Central memory CD4-positive, alpha-beta T cell (primary cell): ENCODE results near the gene RNF17.

Experiments used
- DNase-seq: peaks from one replicate; pipeline ENCODE4 v3.0.0; 2022

RNF17 gene

DNA sequence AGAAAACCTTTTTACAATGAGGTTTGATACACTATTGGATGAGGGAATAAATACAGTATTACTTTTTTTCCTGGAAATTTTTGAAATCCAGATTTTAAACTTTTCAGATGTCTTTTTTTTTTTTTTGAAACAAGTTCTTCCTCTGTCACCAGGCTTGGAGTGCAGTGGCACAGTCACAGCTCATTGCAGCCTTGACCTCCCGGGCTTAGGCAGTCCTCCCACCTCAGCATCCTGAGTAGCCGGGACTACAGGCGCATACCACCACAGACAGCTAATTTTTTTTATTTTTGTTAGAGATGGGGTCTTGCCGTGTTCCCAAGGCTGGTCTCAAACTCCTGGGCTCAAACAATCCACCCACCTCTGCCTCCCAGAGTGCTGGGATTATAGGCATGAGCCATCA is 96.8 kb downstream of the RNF17 start:
- DNase-seq = no peak

DNA sequence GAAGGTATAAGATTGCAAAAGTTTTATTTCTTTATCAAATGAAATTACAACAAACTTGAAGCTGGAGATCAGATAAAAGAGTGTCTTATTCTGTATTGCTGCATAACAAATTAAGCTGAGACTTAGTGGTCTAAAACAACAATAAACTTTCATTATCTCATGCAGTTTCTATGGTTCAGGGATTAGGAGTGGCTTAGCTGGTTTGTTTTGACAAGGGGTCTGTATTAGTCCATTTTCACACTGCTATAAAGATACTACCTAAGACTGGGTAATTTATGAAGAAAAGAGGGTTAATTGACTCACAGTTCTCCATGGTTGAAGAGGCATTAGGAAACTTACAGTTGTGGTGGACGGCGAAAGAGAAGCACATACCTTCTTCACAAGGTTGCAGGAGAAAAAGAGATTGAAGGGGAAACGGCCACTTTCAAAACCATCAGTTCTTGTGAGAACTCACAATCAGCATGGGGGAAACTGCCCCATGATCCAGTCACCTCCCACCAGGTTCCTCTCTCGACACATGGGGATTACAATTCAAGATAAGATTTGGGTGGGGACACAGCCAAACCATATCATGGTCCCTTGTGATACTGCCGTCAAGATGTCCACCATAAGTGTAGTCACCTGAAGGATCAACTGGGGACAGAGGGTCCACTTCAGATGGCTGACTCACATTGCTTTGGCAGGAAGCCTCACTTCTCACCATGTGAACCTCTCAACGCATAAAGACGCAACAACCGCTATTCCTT is 97.8 kb downstream of the RNF17 start:
- DNase-seq = no peak

DNA sequence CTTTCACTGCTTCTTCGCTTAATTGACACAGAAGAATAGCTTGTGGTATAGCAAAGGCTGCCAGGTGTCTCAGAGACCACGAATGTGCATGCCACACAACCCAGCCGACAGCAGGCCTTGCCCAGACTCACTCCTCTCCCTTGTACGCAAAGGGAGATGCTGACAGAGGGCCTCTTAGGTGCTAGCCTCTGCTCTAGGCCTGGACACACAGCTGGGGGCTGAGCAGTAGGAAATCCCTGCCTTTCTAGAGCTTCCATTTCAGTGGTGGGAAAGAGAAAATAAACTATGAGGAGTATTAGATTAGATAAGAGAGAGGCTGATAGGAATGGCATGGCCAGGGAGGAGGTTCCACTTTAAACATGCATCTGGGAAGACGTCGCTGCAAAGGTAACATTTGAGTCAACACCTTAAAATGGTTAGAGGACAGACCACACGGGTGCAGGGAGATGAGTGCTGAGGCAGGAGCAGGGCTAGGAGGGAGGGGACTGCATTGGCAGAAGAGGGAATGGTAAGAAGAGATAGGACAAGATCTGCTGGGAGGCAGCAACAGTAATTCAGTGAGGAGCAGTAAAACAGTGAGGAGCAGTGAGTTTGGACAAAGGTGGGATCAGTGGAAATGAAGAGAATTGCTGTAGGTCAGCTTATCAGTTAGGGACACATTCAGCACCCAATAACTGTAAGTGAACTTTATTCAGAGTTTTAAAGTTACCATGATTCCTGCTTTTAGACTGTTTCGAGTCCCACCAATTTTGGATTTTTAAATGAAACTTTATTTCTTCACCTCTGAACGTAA is 100.0 kb downstream of the RNF17 start:
- DNase-seq = no peak

DNA sequence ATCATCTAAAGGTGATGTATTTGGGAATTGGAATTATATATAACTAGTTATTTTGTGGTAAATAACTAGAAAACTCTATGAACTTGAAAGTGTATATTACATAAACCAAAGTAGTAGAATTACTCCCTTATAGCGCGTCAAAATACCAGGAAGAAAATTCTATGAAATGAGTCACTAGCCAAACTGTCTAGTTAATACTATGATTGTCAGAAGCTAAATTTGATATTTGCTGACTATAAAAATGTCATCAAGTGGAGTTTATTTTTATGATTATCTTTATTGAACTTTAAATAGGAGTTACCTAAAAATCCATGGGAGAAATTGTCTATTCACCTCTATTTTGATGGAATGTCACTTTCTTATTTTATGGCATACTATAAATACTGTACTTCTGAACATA is 100.6 kb downstream of the RNF17 start:
- no peak for DNase-seq

DNA sequence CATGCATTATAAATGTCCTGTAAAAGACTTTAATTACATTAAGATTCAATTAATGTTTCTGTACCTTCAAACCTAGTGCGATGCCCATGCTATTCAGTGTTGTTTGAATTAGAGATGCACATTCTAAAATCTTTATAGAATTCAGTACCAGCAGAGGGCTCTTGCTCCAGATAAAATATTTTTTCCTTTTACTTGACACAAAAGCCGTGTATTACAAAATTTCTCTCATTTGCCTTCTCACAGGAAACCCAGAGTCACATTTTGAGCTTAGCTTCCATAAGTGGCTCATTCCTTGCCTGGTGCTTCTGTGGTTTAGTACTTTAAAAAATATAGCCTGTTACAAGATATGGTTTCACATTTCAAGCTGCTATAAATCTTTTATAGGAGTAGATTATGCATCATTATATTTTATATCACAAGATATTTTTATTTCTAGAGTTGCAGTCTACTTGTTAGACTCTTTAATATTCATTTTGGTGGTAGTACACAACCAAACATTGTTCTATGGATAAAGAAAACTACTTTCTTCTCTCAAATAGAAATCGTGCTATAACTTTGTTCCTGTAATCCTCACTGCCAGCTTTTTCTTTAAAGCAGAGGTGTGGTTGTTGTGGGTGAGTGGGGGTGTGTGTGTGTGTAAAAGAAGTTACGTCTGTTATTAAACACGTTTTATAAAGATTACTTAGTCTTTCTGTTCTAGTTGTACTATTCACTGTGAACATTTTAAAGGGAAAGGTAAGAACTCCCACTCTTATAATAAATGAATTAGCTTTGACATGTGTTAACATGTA is 101.4 kb downstream of the RNF17 start:
- no peak for DNase-seq

DNA sequence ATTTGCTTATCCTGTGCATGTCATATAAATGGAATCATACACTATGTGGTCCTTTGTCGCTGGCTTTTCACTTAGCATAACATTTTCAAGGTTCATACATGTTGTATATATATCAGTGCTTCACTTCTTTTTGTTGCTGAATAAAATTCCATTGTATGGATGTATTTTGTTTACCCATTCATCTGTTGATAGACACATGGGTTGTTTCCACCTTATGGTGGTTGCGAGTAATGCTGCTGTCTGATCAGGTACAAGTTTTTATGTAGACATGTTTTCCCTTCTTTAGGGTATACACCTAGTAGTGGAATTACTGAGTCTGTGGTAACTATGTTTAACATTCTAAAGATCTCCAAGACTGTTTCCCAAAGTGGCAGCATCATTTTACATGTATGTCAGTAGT is 102.5 kb downstream of the RNF17 start:
- DNase-seq = no peak

DNA sequence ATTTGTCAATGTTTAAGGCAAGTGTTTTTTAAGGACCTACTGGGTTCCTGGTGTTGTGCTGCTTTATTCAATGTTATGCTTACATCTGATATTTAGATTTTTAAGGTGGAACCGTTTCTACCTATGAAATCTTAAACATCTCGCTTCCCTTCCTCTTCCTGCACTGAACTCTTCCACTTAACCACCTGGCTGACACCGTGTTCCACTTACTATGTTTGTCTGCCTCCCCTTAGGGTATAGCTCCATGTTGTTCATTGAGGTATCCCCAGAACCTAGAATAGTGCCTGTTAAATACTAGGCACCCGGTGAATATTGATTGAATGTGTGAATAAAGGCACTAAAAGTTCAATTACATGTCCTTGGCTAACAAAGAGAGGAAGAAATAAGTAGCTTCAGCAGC is 104.9 kb downstream of the RNF17 start:
- no peak for DNase-seq

DNA sequence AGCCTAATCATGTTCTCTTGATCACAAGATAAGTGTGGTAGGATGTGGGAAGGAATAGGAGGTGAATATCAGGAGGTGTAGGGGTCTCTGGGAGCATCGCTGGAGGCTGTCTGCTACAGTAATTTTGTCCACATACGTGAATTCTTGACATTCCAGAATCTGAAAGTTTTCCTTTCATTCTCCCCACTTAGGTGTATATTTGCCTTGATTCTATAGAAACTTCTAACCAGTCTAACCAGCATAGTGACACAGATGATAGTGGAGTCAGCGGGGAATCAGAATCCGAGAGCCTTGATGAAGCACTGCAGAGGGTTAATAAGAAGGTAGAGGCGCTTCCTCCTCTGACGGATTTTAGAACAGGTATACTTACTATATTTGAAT is 106.4 kb downstream of the RNF17 start:
- DNase-seq = no peak

DNA sequence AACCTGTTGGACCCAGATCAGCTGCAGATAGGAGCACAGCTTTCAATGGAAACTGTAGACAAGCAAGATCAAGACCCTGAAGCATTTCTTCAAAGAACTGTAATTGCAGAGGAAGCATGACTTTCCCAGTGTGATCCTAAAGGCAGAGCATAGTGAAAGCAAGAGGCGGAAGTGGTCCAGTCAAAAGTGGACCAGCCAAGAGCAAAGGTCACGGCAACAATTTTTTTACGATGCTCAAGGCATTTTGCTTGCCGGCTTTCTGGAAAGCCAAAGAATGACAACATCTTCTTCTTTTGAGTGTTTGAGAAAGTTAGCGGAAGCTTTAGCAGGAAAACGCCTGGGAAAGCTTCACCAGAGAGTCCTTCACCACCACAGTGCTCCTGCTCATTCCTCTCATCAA is 111.6 kb downstream of the RNF17 start:
- DNase-seq = no peak

DNA sequence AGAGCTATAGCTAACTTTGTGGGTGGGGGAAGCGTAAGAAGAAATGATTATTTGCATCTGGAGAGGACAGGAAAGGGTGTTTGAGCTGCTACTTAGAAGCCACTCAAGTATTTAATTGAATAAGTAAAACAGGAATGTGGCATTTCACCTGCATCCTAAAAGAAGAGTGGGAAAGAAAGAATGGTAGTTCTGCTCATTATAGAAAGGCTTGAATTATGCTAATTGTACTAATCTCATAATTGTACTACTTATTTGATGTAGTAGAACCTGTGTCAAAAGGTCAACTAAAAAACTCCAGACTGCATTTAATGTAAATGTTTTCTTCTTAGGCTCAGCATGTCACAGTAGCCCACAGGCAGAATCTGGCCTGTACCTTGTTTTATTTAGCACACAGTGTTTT is 113.6 kb downstream of the RNF17 start:
- no peak for DNase-seq

DNA sequence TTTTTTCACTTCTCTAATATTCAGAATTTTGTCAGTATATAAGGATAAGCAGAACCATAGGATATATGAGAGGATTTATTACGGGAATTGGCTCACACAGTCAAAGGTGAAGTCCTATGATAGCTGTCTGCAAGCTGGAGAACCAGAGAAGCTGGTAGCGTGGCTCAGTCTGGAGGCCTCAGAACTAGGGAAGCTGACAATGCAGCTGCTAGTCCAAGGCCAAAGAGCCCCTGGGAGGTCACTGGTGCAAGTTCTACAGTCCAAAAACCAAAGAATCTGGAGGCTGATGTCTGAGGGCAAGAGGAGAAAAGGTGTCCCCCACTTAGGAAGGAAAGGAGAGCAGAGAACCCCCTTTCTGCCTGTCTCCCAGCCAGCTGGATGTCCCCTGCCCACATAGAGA is 114.4 kb downstream of the RNF17 start:
- DNase-seq = no peak

DNA sequence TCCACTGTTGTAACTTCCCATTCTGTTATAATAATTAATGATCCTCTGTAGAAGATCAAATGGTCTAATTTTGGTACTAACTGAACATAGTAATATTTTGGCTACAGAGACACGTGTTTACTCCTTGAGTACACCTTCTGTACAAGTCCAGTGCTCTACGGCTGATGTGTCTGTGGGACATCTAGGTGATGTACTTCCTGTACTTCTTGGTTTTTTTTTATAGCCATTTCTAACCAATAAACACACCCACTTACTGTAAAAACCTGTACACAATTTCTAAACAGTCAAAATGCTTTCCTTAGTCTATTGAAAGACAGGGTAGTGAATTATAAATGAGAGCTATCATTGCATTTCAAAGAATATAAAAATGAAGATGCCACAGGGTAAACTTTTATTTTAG is 118.7 kb downstream of the RNF17 start:
- DNase-seq = no peak

DNA sequence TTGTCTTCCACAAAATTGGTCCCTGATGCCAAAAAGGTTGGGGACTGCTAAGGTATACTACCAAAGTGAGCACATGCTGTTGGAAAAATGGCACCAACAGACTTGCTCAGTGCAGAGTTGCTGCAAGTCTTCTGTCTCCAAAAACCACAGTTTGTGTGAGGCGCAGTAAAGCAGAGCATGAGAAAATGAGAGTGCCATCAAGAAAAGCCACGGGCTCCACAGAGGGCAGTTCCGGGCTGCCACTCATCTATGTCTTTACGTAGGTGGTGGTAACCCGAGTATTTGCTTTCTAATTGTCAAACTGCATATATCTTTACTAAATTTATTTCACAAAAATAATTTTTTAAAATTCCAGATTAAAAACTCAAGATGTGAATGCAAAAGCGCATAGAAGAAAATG is 123.8 kb downstream of the RNF17 start:
- no peak for DNase-seq

DNA sequence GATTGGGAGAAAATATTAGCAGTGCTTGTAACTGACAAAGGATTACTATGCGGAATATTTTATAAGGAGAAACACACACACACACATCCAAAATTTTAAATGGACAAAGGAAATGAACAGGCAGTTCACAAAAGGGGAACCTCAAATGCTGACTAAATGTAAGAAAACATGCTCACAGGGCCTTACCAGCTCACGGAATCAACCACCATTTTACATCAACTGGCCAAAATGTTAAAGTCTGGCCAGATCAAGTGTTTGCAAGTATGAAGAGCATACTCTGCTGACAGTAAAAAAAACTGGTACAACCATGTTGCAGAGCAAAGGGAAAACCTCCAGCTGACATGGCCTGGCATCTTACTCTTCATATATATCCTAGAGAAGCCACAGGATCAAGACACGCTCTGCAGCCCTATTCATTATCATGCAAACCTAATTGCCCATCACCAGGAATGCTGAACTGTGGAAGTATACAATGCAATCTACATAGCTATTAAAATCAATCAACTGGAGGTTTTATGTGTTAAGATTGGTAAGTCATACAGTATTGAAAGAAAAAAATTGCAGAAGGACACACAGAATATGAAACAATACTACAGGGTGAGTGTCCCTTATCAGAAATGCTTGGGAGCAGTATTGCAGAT is 124.4 kb downstream of the RNF17 start:
- DNase-seq = no peak

DNA sequence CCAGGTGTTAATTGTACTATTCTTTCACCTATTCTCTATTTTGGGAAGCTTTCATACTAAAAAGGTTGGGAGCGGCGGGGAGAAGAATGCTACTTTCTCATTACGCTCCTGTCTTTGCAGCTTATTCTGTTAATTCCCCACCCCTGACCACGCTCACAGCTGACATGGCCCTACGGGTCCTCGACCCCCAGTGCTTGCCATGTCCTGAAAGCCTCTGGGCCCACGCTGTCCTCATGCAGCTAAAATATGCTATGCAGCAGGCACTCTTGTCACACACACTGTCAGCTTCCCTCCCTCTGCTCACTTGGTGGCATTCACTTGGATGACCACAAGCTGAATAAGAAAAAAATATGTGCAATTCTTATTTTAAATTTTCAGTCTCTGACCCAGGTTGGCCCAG is 126.3 kb downstream of the RNF17 start:
- DNase-seq = no peak

DNA sequence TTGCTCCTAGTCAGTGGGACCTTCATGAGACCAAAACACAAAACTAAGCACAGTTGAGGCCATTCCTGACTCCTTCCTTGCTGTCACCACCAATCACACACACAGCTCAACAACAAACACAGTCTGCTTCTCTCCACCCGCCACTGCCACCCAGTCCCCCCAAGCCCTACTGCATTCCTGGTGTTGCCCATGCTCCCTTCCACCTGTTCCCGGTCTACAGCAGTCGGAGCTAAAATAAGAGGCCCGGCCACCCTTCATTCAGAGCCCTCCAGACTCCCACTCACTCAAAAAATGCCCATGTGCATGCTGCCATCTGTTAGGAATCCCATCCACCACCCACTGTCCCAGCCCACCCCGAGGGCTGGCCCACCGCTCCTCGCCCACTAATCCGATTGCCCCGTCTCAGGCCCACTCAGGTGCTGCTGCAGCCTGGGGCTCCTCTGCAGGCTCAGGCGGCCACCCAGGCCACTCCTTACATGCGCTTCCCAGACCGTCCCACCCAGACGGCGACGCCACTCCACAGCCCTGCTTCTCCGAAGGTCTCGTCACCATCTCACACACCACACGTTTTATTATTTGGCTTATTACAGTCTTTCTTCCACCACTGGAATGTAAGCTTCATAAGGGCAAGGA is 127.6 kb downstream of the RNF17 start:
- DNase-seq = no peak

DNA sequence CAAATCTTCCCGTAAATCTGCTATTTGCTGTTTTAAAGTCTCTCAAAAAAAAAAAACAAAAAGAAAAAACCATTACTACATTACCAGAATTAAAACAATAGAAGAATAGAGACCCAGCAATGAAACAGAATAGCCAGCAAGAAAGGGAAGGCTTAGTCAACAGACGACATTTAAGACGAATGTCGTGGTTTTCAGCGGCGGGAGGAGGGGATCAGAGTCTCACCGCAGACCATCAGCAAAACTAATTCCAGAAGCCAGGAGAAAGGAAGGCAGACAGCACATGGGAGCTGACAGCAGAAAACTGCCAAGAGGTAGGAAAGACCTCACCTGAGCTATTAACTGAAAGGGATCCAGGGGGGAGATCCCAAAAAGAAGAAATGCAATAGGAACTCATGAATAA is 128.9 kb downstream of the RNF17 start:
- DNase-seq = no peak

DNA sequence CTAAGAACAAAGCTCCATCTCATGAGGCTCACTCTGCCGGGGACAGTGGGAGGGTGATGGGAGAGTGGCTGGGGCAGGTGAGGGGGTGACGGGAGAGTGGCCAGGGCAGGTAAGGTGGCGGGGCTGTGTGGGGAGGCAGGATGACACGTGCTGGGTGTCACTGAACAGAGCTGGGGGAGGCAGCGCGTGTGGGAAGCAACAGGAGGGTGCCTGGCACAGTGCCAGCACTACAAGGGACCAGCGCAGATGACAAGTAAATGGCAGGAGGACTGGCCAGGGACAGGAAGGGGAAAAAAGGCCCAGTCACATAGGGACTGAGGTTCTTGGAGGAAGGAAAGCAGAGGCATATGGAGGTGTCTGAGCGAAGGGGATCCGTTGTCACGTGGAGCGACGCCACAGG is 129.9 kb downstream of the RNF17 start:
- no peak for DNase-seq

DNA sequence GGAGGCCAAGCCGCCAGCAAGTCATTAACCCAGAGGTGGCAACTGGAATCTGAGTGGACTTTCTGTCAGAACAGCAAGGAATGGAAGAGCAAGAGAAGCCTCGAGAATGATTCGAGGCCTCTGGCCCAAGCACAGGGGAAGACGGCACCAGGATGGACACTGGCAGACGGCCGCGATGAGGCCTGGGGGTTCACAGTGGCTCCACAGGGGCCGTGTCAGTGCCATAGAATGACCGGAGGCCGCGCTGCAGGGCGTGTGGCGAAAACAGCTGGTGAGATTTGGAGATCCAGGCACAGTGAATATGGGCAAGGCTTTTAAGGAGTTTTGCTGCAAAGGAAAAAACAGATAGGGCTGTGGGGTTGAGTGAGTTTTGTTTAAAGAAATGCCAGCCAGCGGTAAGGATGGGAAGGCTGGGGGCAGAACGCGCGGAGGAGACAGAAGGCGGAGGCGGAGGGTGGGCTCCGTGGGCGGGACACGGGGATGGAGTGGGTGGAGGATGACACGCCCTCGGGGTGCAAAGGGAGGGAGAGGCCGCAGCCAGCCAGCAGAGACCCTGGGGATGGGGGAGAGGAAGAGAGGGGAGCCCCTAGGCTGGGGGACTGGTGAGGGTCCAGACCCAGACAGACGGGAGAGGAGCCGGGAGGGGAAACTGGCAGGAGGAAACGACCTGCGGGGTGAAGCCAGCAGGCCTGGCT is 130.5 kb downstream of the RNF17 start:
- no peak for DNase-seq

DNA sequence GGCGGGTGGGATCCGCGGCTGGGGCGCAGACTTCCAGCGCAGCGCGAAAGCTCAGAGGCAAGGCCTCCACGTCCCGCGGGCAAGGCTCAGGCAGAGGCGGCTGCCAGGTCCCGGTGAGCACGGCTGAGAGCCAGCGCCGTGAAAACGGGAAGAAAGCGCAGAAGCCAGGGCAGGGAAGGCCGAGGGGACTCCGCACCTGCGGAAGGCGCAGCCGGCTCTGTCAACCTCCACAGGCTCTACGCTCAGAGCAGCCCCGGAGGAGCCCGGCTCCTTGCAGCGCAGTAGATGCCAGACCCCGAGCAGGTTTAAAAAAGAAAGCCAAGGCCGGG is 131.0 kb downstream of the RNF17 start:
- no peak for DNase-seq

DNA sequence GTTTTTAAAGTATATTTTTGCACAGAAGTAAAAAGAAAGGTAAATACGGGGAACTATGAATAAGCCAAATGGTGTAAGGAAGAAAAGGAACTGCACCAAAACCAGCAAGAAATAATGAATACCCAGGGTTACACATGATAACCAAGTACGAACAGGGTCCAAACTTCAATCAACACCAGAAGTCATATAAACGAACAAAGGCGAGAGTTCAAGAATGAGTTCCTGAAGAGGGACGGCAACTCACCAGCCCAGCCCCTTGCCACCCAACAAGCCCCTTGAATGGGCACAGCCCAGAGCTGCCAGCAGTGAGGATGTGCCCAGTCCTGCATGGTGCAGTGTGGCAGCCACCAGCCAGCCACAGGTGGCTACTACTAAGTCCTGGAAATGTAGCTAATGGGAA is 132.1 kb downstream of the RNF17 start:
- no peak for DNase-seq

DNA sequence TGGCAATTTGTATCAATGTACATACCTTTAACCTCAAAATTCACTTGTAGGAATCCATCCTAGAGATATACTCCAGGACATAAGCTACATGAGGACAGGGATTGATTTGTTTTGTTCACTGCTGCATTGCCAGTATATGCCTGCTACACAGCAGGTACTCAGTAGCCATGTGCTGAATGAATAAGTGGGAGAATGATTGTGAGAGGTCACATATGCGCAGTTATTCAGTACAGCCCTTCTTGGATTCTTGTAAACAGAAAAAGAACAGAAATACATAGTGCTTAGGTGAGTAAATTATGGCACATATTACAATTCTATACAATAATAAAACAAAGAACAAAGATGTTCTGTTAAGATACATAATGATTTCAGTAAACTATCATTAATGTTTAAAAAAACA is 133.3 kb downstream of the RNF17 start:
- DNase-seq = no peak
